ENCODE measurements around the gene CCDC13. TPM values are rescaled to one million over a fixed set of nuclear protein-coding genes. Genes with fewer than 3 reads are reported as not detected.
A peak's percentile ranks its signal among the peaks of the same experiment; 100 is the strongest.

CCDC13 gene
- polyA plus RNA-seq, 2 of the 4 experiments (the other 2 are of a cell fraction): 0.41 to 0.47 TPM

DNA sequence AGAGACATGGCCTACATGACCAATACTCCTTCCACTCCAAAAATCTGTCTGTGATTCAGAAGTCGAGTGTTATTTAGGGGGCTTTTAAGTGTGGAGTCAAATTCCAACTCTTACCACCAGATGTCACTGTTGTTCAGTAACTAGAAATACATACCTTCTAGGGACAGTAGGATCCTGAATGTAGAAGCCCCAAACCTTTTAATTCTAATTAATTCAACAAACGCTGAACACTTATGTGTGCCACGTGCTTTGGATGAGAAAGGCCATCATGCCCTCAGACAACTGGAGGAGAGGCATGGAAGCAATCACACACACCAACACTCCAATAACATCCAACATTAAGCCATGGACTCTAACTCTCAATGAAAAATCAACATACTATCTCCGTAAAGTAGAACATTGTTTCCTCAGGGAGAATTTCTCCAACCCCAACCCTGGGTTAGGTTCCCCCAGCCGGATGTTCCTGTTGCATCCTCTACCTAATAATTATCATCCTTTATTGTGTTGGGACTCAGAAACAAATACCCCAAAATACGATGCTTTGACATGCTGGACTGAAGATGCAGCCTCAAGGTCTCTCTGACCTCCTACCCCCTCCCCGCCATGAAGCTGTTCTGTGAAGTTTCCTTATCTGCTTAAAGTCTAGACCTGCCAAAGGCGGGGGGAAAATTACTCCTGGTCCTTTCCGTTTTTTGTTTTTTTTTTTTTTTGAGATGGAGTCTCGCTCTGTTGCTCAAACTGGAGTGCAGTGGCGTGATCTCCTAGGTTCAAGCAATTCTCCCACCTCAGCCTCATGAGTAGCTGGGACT lies 8.0 kb upstream of the CCDC13 start:
- ATAC-seq: peak; percentile 78 to 91; a peak in 5 of 6 replicates
- Histone ChIP-seq H3K4me1 (no peaks in the 10 kb centered on the region), H3K4me2 (no peak overlapping the region), H3K4me3 (no peak overlapping the region), H3K9me3 (no peaks in the 10 kb centered on the region), H3K27ac (no peak overlapping the region)
- no peak for FAIRE-seq
- WGBS (ENCODE audit: missing lambda C conversion rate): 58% methylated on average over 11 of the region's 11 CpGs
- peak; percentile 64 to 67 for DNase-seq (ENCODE audit: low read depth in 1 of 2, low spot score in 1 of 2)
- TF ChIP-seq ZC3H11A (IDR thresholded peaks at IDR 0.05) (no peak), FOSB (CRISPR knock-in tag; IDR thresholded peaks at IDR 0.05) (no peak), EP300 (IDR thresholded peaks at IDR 0.05) (no peak), HOXB5 (CRISPR knock-in tag; IDR thresholded peaks at IDR 0.05) (no peak), RAD21 (conservative IDR thresholded peaks at IDR 0.05 in 1 of 2, IDR thresholded peaks at IDR 0.05 in 1 of 2) (peak; percentile 53 to 56), CBX8 (IDR thresholded peaks at IDR 0.05) (no peak), HOXB13 (CRISPR knock-in tag; IDR thresholded peaks at IDR 0.05; ENCODE audit: low read depth) (no peak), SMC3 (IDR thresholded peaks at IDR 0.05) (peak; percentile 57; the same call in 2 of the 3 replicates), TP53 (CRISPR knock-in tag; IDR thresholded peaks at IDR 0.05) (no peak), ESRRA (IDR thresholded peaks at IDR 0.05; ENCODE audit: borderline replicate concordance, low read length) (no peak), JUN (IDR thresholded peaks at IDR 0.05) (no peak), CEBPB (IDR thresholded peaks at IDR 0.05) (no peak), POLR2AphosphoS2 (conservative IDR thresholded peaks at IDR 0.05; ENCODE audit: low read length) (no peak), POLR2A (IDR thresholded peaks at IDR 0.05; ENCODE audit: low read length) (no peak), MAZ (IDR thresholded peaks at IDR 0.05; ENCODE audit: borderline replicate concordance, low read depth, low read length) (no peak), NR3C1 (IDR thresholded peaks at IDR 0.05) (no peak), JUNB (IDR thresholded peaks at IDR 0.05) (no peak), RCOR1 (IDR thresholded peaks at IDR 0.05; ENCODE audit: low read depth, low read length) (no peak)
- TF ChIP-seq, protein P1, sequence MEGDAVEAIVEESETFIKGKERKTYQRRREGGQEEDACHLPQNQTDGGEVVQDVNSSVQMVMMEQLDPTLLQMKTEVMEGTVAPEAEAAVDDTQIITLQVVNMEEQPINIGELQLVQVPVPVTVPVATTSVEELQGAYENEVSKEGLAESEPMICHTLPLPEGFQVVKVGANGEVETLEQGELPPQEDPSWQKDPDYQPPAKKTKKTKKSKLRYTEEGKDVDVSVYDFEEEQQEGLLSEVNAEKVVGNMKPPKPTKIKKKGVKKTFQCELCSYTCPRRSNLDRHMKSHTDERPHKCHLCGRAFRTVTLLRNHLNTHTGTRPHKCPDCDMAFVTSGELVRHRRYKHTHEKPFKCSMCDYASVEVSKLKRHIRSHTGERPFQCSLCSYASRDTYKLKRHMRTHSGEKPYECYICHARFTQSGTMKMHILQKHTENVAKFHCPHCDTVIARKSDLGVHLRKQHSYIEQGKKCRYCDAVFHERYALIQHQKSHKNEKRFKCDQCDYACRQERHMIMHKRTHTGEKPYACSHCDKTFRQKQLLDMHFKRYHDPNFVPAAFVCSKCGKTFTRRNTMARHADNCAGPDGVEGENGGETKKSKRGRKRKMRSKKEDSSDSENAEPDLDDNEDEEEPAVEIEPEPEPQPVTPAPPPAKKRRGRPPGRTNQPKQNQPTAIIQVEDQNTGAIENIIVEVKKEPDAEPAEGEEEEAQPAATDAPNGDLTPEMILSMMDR (IDR thresholded peaks at IDR 0.05): peak; percentile 65
- TF ChIP-seq, protein P2, sequence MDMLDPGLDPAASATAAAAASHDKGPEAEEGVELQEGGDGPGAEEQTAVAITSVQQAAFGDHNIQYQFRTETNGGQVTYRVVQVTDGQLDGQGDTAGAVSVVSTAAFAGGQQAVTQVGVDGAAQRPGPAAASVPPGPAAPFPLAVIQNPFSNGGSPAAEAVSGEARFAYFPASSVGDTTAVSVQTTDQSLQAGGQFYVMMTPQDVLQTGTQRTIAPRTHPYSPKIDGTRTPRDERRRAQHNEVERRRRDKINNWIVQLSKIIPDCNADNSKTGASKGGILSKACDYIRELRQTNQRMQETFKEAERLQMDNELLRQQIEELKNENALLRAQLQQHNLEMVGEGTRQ (IDR thresholded peaks at IDR 0.05): no peak
- TF ChIP-seq, protein P3, sequence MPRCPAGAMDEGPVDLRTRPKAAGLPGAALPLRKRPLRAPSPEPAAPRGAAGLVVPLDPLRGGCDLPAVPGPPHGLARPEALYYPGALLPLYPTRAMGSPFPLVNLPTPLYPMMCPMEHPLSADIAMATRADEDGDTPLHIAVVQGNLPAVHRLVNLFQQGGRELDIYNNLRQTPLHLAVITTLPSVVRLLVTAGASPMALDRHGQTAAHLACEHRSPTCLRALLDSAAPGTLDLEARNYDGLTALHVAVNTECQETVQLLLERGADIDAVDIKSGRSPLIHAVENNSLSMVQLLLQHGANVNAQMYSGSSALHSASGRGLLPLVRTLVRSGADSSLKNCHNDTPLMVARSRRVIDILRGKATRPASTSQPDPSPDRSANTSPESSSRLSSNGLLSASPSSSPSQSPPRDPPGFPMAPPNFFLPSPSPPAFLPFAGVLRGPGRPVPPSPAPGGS (IDR thresholded peaks at IDR 0.05): no peak
- TF ChIP-seq, protein P4, sequence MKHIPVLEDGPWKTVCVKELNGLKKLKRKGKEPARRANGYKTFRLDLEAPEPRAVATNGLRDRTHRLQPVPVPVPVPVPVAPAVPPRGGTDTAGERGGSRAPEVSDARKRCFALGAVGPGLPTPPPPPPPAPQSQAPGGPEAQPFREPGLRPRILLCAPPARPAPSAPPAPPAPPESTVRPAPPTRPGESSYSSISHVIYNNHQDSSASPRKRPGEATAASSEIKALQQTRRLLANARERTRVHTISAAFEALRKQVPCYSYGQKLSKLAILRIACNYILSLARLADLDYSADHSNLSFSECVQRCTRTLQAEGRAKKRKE (CRISPR knock-in tag; IDR thresholded peaks at IDR 0.05; ENCODE audit: low read depth): no peak
- TF ChIP-seq, protein P5, sequence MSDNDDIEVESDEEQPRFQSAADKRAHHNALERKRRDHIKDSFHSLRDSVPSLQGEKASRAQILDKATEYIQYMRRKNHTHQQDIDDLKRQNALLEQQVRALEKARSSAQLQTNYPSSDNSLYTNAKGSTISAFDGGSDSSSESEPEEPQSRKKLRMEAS (IDR thresholded peaks at IDR 0.05): no peak
- POLR2A ChIA-PET: no interaction called here
- CTCF ChIA-PET: interaction anchor here (0.6 to 3.2 kb wide), 18 partner anchors 9 to 1454 kb away, joined by 3 to 25 read pairs (median 4); no protein-coding TSS in a partner anchor

DNA sequence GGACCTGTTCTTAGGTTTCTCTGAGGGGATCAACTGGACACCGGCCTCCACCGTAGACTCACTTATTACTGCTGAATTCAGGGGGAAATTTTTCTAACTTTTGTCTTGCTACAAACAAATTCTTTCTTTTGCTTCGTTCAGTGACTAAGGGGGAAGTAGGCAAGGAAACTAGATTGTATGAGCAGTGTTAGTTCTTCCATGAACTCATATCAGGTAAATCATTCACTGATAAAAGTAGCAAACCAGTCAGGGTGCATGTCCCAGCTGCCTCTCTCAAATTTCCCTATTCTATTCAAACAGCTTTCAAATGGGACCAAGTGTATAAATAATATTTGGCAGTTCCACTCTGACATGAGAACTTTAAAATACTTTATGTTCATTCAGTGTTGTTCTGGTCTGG lies 7.3 kb upstream of the CCDC13 start:
- H3K27ac ChIP-seq: no peak overlapping the region
- 67% methylated on average over 3 of the region's 3 CpGs for WGBS (ENCODE audit: missing lambda C conversion rate)
- FAIRE-seq: no peak
- no peak overlapping the region for H3K4me3 ChIP-seq
- no peaks in the 10 kb centered on the region for H3K4me1 ChIP-seq
- CTCF ChIA-PET: interaction anchor here (0.6 to 3.2 kb wide), 20 partner anchors 10 to 229 kb away, joined by 3 to 25 read pairs (median 4); no protein-coding TSS in a partner anchor
- no peak for ATAC-seq
- H3K4me2 ChIP-seq: no peak overlapping the region
- TF ChIP-seq HOXB13 (CRISPR knock-in tag; IDR thresholded peaks at IDR 0.05; ENCODE audit: low read depth): no peak
- TF ChIP-seq, protein P2 (IDR thresholded peaks at IDR 0.05): no peak
- no peak for TF ChIP-seq JUN (IDR thresholded peaks at IDR 0.05)
- TF ChIP-seq, protein P1 (IDR thresholded peaks at IDR 0.05): no peak
- TF ChIP-seq MAZ (IDR thresholded peaks at IDR 0.05; ENCODE audit: borderline replicate concordance, low read depth, low read length): no peak
- no peaks in the 10 kb centered on the region for H3K9me3 ChIP-seq
- DNase-seq (ENCODE audit: low read depth in 1 of 2, low spot score in 1 of 2): no peak
- POLR2A ChIA-PET: no interaction called here

Data from A549 (cell line).